Psoas muscle (tissue), 8 donors: Measurements from ENCODE around the gene SLC6A4. TPM values are rescaled to one million over a fixed set of nuclear protein-coding genes. Genes with fewer than 3 reads are reported as not detected.

Experiments
- ATAC-seq, 4 donors: fragments of 200-7000 bp; cut with Tn5 transposase; one replicate each; pipeline ENCODE4 v1.9.1; 2020; ENCODE audit warnings: moderate library complexity in 3 of 4, mild to moderate bottlenecking in 2 of 4
- DNase-seq, 2 donors: peaks; one replicate each; pipeline ENCODE4 v3.0.0-alpha.2; 2020
- H3K27ac ChIP-seq: fragments of 200-600 bp; one replicate; pipeline ENCODE4 v1.8.0; 2022
- H3K27me3 ChIP-seq, 3 donors: fragments of 200-600 bp in 1 of 3; one replicate each; pipeline versions ENCODE4 v1.6.1 to v1.8.0; 2013 to 2022; ENCODE audit warnings: low read length in 2 of 3, mild to moderate bottlenecking in 2 of 3, moderate library complexity in 1 of 3; ENCODE audit not compliant: insufficient read depth in 3 of 3
- H3K36me3 ChIP-seq, 2 donors: fragments of 200-600 bp in 1 of 2; one replicate each; pipeline versions ENCODE4 v1.6.1 to v1.8.0; 2013 to 2022; ENCODE audit warnings: low read depth in 1 of 2, mild to moderate bottlenecking in 1 of 2, moderate library complexity in 1 of 2; ENCODE audit not compliant: insufficient read depth in 1 of 2
- H3K4me1 ChIP-seq: fragments of 200-600 bp; one replicate; pipeline ENCODE4 v1.8.0; 2022
- H3K4me3 ChIP-seq: fragments of 200-600 bp; one replicate; pipeline ENCODE4 v1.8.0; 2022; ENCODE audit warnings: mild to moderate bottlenecking
- H3K9me3 ChIP-seq: fragments of 200-600 bp; one replicate; pipeline ENCODE4 v1.8.0; 2022
- WGBS, 3 donors: extraction: QIAGEN DNeasy Blood & Tissue Kit; methylation state at CpG; one replicate each; pipeline versions ENCODE4 v1.1.6 to v1.1.7; 2013; 5-methylcytosine and 5-hydroxymethylcytosine counted together
- intact Hi-C, 2 donors: fragments of 100-400 bp; cut with DNase I; formaldehyde crosslinking; loops; one replicate each; pipeline versions ENCODE4 v1.11.0 to v1.14.2; 2022
- polyA plus RNA-seq, 3 donors: library from polyadenylated mRNA; stranded (reverse); fragments of 200-250 nt; gene quantifications; one replicate each; pipeline ENCODE4 v1.2.3, GENCODE V29; 2013
- total RNA-seq, 4 donors: library from RNA; stranded (reverse); fragmentation: NEBNext Ultra II Directional in 2 of 4; extraction: Animal tissue kit (Norgen Biotek cat#: 25700) in 2 of 4; gene quantifications; one replicate each; pipeline versions ENCODE4 v1.2.1 to v1.2.4, GENCODE V29; 2021 to 2023
- TF ChIP-seq, protein P1 (sequence below): fragments of 200-600 bp; IDR thresholded peaks from one replicate; pipeline ENCODE4 v1.8.0; 2022; ENCODE audit warnings: antibody characterized with exemption
- donor health status: healthy with polysubstance abuse.
- donor health status: DM: no; HTN: no; CAD: no; lungs with moderate emphysema.
- donor health status: Bipolar disorder and iron deficiency.
- donor health status: healthy.
- donor health status: DM: yes; HTN: yes; CAD: no.
- donor health status: DM: no; HTN: no; CAD: no.
- donor health status: DM: no; HTN: no; CAD: no.
- donor health status: DM: yes; HTN: yes; CAD: no.

The SLC6A4 gene
- total and polyA plus RNA-seq, 7 donors: 0.01 to 0.06 TPM; not detected in 5

DNA sequence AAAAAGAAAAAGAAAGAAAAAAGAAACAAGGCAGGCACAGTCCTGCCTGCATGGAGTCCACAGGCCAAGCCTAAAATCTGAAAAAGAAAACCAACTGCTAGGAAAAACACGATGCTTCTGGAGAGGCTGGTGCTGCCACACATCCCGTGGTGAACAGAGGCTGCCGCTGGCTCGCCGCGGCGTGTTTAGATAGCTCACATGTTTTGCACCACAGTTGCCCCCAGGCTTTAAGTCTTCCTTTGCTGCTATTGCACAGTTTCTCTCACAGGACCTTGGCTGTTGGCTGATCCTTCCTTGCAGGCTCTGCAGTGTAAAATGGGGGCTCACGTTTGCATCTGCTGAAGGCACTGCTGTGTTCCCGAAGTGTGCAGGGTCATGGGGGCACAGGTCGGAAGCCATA, 8.6 kb downstream of the SLC6A4 start:
- intact Hi-C loops: no loop called here
- DNase-seq (no peak), ATAC-seq (no peak)
- WGBS, 3 donors: 69 to 76% (median 70%) methylated on average over 10 of the region's 10 CpGs
- TF ChIP-seq, protein P1, sequence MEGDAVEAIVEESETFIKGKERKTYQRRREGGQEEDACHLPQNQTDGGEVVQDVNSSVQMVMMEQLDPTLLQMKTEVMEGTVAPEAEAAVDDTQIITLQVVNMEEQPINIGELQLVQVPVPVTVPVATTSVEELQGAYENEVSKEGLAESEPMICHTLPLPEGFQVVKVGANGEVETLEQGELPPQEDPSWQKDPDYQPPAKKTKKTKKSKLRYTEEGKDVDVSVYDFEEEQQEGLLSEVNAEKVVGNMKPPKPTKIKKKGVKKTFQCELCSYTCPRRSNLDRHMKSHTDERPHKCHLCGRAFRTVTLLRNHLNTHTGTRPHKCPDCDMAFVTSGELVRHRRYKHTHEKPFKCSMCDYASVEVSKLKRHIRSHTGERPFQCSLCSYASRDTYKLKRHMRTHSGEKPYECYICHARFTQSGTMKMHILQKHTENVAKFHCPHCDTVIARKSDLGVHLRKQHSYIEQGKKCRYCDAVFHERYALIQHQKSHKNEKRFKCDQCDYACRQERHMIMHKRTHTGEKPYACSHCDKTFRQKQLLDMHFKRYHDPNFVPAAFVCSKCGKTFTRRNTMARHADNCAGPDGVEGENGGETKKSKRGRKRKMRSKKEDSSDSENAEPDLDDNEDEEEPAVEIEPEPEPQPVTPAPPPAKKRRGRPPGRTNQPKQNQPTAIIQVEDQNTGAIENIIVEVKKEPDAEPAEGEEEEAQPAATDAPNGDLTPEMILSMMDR: no peak
- Histone ChIP-seq H3K36me3 (no peaks in the 10 kb centered on the region), H3K9me3 (no peaks in the 10 kb centered on the region), H3K27ac (no peak overlapping the region), H3K4me1 (no peaks in the 10 kb centered on the region), H3K27me3 (peaks cover 0 to 21% (median 2%) of the 10 kb centered on the region in 3 donors), H3K4me3 (no peak overlapping the region)

DNA sequence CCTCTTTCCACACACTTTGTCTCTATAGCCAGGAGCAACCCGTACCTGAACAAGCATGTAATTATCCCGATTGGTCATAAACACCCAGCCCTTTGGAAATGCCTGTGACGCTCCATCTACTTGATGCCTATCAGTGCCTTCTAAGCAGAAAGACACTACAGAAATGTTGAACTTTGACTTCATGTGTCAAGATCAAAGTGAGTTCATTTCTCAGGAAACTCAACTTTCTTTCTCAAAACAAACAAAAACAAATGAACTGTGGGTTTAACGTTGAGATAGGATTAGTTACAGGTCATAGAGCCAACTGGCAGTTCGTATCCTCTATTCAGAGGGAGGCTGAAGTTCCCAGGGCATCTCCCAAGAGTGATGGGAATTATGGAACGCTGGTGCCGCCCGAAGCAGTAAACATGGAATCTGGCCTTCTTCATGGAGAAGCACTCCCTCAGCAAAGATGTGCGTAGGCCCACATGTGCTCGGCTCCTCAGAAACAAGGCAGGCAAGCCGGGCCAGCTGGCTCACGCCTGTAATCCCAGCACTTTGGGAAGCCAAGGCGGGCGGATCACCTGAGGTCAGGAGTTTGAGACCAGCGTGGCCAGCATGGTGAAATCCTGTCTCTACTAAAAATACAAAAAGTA, 9.5 kb downstream of the SLC6A4 start:
- Histone ChIP-seq H3K4me3 (no peak overlapping the region), H3K36me3 (no peaks in the 10 kb centered on the region), H3K9me3 (no peaks in the 10 kb centered on the region), H3K4me1 (no peaks in the 10 kb centered on the region), H3K27me3 (peaks cover 0 to 21% (median 2%) of the 10 kb centered on the region in 3 donors), H3K27ac (no peak overlapping the region)
- ATAC-seq: no peak
- TF ChIP-seq, protein P1: no peak
- WGBS, 3 donors: 65 to 68% (median 67%) methylated on average over 15 of the region's 15 CpGs
- intact Hi-C loops: no loop called here
- no peak for DNase-seq

DNA sequence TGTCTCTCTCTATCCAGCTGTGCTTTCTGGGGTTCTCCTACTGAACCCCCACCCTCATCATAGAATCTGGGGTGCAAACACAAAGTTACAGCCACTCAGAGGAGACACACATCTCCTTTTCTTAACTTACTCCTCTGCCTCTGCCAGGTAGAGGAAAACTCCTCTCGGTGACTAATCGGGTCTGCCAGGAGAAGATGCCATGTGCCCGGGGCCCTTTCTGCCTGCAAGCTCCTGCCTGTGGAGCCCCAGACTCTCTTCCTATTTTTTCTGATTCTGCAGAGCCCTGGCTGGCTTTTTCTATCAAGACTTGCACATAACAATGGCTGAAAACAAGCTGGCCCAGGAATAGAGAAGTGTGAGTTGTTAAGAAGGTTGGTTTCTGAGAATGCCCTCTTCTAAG, 10.4 kb downstream of the SLC6A4 start:
- Histone ChIP-seq H3K4me3 (no peak overlapping the region), H3K27ac (no peak overlapping the region), H3K9me3 (no peaks in the 10 kb centered on the region), H3K27me3 (peaks cover 0 to 21% (median 0%) of the 10 kb centered on the region in 3 donors), H3K4me1 (no peaks in the 10 kb centered on the region), H3K36me3 (no peaks in the 10 kb centered on the region)
- intact Hi-C loops: no loop called here
- 72 to 87% (median 77%) methylated on average over 3 of the region's 3 CpGs for WGBS, 3 donors
- ATAC-seq (no peak), DNase-seq (no peak)
- TF ChIP-seq, protein P1: no peak

DNA sequence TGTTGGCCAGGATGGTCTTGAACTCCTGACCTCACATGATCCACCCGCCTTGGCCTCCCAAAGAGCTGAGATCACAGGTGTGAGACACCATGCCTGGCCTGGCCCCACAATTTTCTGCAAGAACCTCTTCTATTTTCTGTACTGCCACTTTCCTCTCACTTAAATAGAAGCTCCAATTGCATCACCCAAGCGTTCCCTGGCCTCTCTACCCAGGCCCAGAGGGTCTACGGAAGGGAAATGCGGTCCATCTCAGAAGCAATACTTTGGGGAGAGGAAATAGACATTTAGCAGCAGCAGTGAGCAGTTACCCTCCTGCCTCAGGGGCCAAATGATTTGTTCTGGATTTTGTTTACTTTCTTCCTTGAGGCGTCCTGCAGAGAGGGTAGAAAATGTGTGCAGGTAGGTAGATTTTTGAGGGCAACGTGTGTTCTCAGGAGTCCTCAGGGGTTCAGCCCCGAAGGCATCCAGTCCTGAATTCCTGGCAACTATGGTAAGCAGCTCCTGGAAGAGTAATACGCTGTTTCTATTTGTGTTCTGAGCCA, 11.0 kb downstream of the SLC6A4 start:
- DNase-seq: no peak
- TF ChIP-seq, protein P1: no peak
- H3K9me3 ChIP-seq: no peaks in the 10 kb centered on the region
- peaks cover 0 to 18% (median 0%) of the 10 kb centered on the region in 3 donors for H3K27me3 ChIP-seq
- no peaks in the 10 kb centered on the region for H3K4me1 ChIP-seq
- ATAC-seq: no peak
- no peak overlapping the region for H3K27ac ChIP-seq
- 65 to 80% (median 68%) methylated on average over 8 of the region's 8 CpGs for WGBS, 3 donors
- no peak overlapping the region for H3K4me3 ChIP-seq
- no peaks in the 10 kb centered on the region for H3K36me3 ChIP-seq
- intact Hi-C loops: no loop called here
